GDM1 (cell line): ENCODE data around the gene HGF.

Source experiments
- DNase-seq: peaks from one replicate; lab custom pipeline; 2025; lab: John Stamatoyannopoulos, UW

Gene HGF

DNA sequence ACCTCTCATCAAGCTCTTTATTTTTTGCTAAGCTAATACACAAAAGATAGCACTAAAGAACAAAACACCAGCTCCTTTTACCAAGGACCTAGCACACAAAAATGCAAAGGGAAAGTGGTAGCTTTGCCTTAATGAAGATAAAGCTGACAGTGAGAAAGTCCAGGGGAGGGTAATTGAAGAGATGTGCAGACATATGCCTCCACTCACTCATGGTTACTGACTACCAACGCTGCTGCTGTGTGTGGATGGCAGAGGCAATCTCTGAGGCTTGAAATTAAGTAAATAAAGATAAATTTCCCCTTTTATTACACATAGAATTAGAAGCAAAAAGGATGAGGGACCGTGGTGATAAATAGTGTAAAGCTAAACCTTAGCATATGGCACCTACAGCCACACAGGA is 87.0 kb downstream of the HGF start:
- no peak for DNase-seq

DNA sequence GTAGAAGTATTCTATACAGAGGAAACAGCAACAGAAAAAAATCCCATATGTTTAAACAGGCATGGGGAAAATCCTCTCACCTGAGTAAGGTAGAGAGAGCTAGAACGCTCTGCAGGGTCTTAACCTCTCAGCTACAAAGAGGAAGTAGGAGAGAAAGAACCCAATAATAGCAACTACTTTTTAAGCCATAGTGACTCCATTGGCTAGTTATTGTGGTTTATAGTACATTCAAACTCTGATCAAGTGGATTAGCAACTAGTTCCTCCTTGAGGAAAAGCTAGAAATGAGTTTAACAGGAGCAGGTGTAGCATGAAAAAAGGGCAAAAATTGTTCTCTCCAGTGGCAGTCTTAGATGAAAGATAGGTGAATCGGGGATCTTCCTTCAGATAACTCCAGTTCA is 89.7 kb downstream of the HGF start:
- no peak for DNase-seq

DNA sequence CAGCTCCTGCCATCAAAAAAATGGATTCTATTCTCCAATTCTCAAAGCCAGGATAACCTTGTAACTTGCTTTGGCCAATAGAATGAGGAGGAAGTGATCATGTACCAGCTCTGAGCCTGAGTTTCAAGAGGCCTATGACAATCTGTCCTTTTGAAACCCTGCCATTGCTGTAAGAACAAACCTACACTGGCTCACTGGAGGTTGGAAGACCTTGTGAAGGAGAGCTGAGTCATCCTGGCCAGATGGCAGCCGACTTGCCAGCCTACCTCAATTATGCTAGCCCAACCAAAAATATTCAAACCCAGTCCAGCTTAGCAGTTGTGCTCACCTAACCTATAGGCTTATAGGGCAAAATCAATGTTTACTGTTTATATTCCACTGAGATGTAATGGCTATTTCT is 93.0 kb downstream of the HGF start:
- DNase-seq, result no peak

DNA sequence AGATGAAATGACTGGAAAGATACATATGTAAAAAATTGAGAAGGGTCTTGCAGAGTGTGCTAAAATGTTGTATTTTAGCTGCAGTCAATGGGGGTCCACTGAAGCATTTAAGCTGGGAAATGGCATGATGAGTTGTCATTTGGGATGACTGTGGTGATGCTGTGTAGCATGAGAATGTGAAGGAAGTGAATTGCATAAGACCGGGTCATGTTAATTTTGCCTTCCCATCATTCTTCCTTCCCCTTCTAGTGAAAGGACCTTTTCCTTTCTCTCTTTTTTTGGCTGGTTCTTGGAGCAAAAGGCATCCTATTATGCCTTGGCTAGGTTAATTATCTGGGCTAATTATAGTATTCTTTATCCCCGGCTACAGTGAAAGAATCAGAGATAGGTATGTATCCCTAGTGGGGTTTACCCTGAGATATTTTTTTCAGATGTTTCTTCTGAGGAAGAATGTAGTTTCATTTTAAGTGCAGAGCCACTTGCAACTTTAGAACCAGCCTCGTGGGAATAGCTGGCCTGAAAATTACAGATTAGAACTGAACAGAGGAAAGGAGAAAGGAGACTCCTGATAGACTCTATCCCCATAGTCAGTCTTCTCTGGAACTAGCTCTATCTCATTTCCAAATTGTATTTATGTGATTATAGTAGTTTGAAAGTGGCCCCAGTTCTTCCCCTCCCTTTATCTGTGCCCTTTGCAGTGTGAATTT is 93.6 kb downstream of the HGF start:
- no peak for DNase-seq

DNA sequence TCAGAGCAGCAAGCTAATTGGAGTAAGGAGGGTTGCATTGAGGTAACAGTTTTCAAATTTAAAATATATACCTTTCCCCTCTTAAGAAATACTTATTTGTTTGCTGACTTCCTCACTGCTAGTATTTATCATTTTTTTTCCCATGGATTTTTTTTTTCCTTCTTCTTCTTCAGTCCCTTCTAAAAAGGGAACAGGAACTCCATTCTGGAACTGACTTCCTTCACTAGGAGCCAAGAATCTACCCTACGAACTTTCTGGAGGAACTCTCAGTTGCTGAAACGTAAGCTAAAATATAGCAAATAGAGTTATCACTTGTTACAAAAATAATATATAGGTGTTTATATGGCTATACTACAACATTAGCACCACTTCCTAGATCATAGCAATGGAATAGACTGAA is 95.4 kb downstream of the HGF start:
- DNase-seq, result no peak

DNA sequence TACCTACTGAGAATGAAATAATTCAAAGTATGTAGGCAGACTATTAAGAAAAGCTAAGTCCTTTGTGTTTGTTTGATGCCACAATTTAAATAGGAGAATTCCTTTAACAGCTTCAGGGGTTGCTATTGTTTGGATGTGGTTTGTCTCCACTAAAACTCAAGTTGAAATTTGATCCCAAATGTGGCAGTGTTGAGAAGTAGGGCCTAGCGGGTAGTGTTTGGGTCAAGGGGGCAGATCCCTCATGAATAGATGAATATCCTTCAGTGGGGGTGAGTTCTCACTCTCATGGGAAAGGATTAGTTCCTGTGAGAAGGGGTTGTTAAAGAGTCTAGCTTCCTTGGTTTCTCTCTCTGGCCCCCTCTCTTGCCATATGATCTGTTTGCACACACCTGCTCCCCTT is 97.0 kb downstream of the HGF start:
- no peak for DNase-seq

DNA sequence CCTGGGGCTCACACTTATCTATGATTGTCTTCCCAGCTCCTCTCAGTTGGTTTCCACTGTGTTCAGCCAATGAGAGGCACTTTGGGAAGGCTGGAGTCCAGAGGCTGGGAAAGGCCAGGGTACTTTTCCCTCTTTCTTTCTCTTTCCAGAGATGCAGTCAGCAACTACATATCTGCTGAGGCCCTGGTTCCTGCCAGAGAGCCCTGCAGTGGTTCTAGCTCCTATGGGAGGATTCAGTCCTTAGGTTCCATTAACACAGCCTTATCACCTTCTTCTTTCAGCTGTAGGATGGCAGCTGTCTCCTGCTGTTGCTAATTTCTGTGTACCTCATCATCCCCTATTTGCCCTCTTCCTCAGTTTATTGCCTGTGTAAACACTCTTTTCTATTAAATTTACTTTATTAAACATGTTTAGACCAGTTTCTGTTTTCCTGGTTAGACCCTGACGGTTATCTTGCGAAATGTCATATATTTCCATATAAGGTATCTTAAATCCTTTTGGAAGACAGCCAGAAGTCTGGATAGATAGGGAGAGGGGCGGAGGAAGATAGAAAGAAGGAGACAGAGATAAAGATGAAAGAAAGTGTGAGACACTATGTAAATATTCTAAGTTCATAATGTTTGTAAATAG is 100.3 kb downstream of the HGF start:
- DNase-seq, result no peak

DNA sequence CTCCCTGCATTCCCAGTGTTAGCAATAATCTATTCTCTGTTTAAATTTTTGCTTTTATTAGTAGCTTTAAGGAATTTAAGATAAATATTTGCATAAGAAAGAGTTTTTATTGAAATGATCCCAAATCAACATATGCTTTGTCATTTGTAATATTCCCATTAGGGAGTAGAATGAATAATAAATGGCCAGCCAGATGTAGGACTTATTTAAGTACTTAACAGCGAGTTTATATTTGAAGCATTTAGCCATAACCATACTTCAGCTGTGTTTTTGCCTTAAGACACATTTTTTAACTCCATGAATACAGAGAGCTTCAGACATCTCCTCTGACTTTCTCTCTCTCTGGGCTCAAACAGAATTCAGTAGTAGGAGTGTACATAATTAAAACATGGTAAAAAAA is 103.6 kb downstream of the HGF start:
- DNase-seq, result no peak

DNA sequence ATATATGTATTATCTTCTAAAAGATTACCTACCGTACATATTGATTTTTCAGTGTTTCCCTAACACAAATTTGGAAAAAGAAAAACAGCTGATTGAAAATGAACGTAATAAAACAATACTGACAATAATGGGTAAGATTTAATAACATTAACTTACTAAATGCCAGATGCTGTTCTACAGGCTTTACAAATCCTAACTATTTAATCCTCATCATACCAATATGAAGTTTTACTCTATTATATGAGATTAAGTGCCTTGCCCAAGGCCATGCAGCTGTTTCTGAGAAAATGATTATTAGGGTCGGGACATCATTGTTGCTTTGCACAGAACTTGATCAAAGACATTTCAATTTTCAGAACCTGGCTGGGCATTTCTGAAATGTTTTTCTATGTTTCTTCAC is 104.6 kb downstream of the HGF start:
- DNase-seq, result no peak

DNA sequence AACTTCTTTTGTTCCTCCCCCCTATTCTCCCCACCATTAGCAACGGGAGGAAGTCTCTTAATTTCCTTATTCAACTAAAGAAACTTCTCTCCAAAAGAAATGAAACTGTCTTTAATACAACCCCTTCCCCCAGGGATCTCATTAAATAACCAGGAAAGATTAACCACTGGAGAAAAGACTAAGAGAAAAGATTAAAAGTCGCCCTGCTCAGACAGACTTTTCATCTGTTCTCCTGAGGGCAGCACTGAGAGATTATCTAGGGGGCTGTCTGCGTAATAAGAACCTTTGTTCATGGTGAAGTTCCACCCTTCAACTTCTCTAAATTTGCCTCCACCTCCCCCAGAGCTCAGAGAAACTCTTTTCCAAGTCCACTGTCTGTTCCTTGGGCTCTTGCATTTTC is 105.5 kb downstream of the HGF start:
- DNase-seq, result no peak

DNA sequence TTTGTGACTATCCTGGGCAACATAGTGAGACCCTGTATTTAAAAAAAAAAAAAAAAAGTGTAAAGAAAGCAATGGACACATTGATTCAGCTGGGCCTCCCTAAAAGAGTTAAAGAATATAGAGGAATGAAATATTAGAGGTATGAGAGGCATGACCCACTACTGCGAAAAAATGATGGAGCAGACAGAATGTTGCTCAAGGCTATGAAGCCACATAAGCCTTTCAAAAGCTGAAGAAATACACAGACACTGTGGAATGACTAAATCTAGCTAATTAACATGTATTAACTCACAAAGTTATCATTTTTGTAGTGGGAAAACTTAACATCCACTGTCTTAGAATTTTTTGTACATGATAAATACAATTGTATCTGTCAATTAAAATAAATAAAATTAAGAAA is 107.3 kb downstream of the HGF start:
- DNase-seq, result no peak

DNA sequence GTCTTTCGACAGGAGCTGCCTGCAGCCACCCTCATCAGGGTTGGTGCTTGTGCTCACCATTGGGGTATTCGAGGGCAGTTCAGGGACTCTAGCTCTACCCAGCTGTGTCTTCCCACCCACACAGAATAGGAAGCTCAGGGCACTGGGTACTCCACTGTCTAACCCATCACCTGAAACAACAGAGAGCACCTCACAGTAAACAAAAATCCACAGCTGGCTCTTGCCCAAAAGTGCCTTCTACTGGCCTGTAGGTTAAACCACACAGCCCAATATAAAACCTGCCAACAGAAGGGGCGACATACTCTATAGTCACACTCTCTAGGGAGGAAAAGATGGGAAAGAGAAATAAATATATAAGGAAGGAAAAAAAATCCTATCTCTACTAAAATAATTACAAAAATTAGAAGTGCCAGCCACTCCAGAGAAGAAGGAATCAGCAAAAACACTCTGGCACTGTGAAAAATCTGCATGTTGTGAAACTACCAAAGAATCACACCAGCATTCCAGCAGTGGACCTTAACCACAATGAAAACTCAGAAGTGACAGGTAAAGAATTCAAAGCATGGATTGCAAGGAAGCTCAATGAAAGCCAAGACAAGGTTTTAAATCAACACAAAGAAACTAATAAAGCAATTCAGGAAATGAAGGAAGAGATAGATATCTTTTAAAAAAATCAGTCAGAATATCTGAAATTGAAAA is 110.0 kb downstream of the HGF start:
- DNase-seq, result no peak

DNA sequence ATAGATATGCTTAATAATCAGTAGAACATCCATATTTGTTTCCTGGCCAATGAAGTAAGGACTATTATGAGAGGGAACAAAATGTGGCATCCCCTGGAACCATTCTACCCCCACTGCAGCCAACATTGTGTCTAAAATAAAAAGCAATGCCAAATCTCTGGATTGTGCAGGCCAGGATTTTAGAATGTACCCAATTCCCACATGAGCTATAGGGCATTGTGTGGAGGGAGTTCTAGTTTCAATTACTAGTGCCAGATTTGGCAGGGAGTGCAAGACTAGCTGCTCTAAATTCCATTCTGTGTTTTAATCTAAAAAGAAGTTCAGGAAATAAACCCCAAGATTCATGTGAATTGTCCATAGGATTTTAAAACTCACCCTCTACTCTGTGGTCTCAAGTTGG is 112.3 kb downstream of the HGF start:
- no peak for DNase-seq

DNA sequence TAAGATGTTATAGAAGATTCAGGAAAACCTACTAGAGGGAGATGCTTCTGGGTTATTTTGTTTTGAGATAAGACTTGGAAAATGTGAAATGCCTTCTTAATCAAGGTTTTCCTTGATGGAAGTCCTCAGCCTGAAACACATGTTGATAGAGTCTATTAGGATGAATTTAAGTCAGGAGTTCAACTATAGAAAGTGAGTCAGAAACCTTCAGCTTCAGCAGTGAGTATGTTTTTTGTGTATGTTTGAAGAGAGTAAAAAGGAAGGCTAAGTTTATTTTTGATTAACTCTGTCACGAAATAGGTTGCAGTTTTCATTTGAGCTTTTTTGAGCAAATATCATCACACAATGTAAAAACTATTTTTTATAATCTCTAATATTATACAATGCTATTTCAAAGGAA is 114.6 kb downstream of the HGF start:
- no peak for DNase-seq

DNA sequence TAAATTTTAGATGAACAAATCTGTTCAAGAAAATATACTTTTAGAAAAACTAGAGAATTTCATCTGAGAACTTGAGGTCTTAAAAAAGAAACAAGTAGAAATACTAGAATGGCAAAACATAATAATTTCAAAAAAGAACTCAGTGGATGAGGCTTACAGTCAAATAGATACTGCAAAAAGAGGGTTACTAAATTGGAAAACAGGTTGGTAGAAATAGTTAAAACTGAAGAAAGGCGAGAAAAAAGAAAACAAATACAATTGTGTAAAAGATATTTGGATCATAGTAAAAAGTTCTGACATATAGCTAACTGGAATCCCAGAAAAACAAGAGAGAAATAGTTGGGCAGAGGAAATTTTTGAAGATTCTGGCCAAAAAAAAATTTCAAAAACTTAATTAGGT is 117.6 kb downstream of the HGF start:
- DNase-seq, result no peak
